GM18498 (cell line): ENCODE results near the gene GPR85.
"Not testable (repeated sequence)": the region's sequence is repeated elsewhere in the genome, so short reads cannot be mapped to it uniquely, and the experiment has no call there.

ENCODE experiments used
- ATAC-seq: cut with Tn5 transposase; IDR thresholded peaks from one replicate; pipeline ENCODE4 v1.9.1; 2021; ENCODE audit warnings: mild to moderate bottlenecking, moderate library complexity; ENCODE audit not compliant: unreplicated experiment

GPR85 gene

GRCh38 chr7:113084496-113085172, 2.0 kb downstream of the GPR85 start:
- no peak for ATAC-seq

- no peak for ATAC-seq
Measured at GRCh38 chr7:113083816-113084495, 2.7 kb downstream of the GPR85 start.

- peak; percentile 67 for ATAC-seq
Measured at GRCh38 chr7:113083132-113083815, 3.4 kb downstream of the GPR85 start.

- no peak for ATAC-seq
Measured at GRCh38 chr7:113078331-113078730, 8.3 kb downstream of the GPR85 start.

- ATAC-seq, result no peak
Measured at GRCh38 chr7:113076703-113077102, 9.9 kb downstream of the GPR85 start.

- ATAC-seq, result no peak
Measured at GRCh38 chr7:113071465-113071864, 15.2 kb downstream of the GPR85 start.

GRCh38 chr7:113062499-113062898, 24.1 kb downstream of the GPR85 start:
- ATAC-seq, result no peak

GRCh38 chr7:113060100-113060499, 26.5 kb downstream of the GPR85 start:
- peak; percentile 90 for ATAC-seq

- ATAC-seq, result no peak
Measured at GRCh38 chr7:113054938-113055337, 31.7 kb downstream of the GPR85 start.

- not testable (repeated sequence) for ATAC-seq
Measured at GRCh38 chr7:113054272-113054671, 32.4 kb downstream of the GPR85 start.

- ATAC-seq, result not testable (repeated sequence)
Measured at GRCh38 chr7:113049221-113049620, 37.4 kb downstream of the GPR85 start.

- no peak for ATAC-seq
Measured at GRCh38 chr7:113046453-113046852, 40.2 kb downstream of the GPR85 start.

- ATAC-seq, result no peak
Measured at GRCh38 chr7:113045379-113045778, 41.2 kb downstream of the GPR85 start.

GRCh38 chr7:113044394-113044793, 42.2 kb downstream of the GPR85 start:
- no peak for ATAC-seq

- ATAC-seq, result no peak
Measured at GRCh38 chr7:113040849-113041248, 45.8 kb downstream of the GPR85 start.

GRCh38 chr7:113033959-113034358, 52.7 kb downstream of the GPR85 start:
- ATAC-seq, result no peak
